ENCODE measurements around the gene KLHDC1.
A peak's percentile ranks its signal among the peaks of the same experiment; 100 is the strongest.
"Not testable (repeated sequence)": the region's sequence is repeated elsewhere in the genome, so short reads cannot be mapped to it uniquely, and the experiment has no call there.

The KLHDC1 gene

DNA sequence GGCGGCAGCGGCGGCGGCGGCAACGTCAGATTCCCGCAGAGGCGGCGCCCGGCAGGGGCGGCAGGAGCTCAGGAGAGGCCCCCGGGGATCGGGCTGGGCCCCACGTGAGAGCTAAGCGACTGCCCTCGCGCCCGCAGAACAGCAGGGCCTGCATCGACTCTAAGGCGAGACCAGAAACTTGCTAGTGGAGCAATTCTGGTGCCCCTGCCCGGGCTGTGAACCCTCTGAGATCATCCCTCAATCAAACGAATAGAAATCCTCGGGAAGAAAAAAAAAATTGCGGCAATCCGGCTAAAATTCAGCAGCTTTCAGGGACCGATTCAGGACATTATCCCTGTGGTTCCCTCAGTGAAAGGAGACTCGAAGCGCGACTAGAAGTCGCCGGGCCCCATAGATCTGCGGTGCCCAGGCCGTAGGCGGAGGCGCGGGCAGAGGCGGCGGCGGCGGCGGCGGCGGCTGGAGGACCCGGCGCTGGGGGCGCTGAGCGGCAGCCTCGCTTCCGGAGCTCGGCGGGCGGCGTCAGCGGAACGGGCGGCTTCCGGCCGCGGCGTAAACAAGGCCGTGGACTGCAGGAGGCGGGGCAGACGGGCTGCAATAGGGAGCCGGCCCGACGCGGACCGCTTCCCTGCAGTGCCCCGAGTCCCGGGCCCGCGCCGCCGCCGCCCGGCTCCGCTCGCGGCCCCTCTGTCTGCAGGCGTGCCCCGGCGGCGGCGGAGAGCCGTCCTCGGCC is 74.8 kb downstream of the KLHDC1 start, which contains the start of gene KLHDC2:
TSS of gene KLHDC2 (plus strand) at position 583 of the 730 bp plus-strand sequence. CDS start 316 bp downstream, outside the sequence.
- peak; percentile 60 for TF ChIP-seq CTCF (IDR thresholded peaks at IDR 0.05; ENCODE audit: insufficient read depth, missing control alignments)
- FAIRE-seq (no peak), DNase-seq (ENCODE audit: insufficient read length, low spot score) (no peak)

DNA sequence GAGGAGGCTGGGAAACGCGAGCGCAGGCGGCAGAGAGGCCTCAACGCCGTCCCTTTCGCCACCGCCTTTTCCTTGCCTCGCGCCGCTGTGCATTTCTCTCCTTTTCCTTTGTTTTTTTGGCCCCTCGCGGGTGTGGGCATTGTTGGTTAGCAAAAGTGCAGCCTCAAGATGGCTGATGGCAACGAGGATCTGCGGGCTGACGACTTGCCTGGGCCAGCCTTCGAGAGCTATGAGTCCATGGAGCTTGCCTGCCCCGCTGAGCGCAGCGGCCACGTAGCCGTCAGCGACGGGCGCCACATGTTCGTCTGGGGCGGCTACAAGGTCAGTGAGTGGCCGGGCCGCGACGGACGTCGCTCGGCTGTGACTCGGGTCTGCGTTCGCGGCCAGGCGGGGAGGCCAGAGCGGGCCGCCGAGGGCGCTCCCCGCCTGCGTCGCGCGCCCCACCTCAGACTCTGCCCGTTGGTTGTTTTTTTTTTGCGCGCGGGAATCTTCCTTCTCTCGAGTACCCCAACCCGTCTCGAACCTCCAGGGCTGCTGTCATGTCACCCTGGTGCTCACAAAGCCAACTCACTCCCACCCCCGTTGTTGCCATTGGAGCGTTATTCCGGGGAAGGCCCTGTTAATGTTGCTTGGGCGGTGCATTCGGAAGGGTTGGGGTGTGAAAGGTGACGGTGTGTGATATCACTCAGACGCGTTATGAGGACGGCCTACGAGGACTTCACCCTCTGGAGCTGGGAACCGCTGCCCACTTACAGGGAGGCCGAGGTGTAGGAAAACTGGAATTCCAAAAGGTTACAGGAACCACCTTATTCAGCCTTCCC is 75.6 kb downstream of the KLHDC1 start:
- DNase-seq (ENCODE audit: insufficient read length, low spot score) (no peak), FAIRE-seq (no peak)
- no peak for TF ChIP-seq CTCF (IDR thresholded peaks at IDR 0.05; ENCODE audit: insufficient read depth, missing control alignments)

DNA sequence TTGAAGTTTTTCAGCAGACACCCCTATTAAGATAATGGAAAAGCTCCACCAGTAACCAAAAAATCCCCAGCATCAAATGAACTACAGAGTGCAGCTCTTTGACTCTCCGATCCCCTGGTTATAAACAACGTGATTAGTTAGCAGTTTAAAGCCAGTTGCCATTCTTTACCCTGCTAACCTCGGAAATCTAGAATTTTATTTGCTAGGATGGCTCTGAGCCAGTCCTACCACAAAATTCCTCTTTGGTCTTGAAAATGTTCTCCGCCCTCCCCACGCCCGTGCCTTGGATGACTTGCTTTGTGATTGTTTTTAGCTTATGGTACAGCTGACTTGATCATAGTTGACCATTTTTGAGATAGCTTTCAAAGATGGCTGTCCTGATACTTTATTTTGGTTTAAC is 76.3 kb downstream of the KLHDC1 start:
- TF ChIP-seq CTCF (IDR thresholded peaks at IDR 0.05; ENCODE audit: insufficient read depth, missing control alignments) = no peak
- FAIRE-seq = no peak
- DNase-seq (ENCODE audit: insufficient read length, low spot score) = no peak

- FAIRE-seq (no peak), DNase-seq (ENCODE audit: insufficient read length, low spot score) (no peak)
These were observed 76.8 kb downstream of the KLHDC1 start for GRCh38 chr14:49769581-49770211.

DNA sequence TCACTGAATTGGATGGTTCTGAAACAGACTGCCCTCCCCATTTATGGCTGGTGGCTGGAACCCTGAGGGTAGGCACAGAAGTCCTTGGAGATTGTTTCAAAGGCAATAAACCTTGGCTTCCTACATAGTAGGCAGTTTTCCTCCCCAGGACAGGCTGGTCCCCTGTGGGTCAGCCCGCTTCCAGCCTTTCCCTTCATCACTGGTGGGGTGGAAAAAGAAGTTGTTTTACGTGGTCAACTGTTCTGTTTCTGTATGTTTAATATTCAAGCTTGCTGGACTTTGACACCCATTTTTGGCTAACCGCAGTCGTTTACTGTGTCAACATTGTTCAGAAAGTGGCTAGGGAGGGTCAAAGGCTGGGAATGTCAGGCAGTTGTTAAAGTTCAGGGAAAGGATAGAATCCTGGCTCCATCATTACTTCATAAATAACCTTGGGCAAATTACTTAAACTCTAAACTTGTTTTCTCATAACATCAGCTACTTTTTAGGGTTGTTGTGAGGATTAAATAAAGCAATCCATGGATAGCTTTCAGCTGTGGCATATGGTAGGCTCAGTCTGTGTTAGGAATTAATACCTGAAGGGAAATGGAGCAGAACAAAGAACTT is 77.4 kb downstream of the KLHDC1 start:
- FAIRE-seq = peak; percentile 86
- no peak for TF ChIP-seq CTCF (IDR thresholded peaks at IDR 0.05; ENCODE audit: insufficient read depth, missing control alignments)

More at GRCh38 chr14:49769581-49770211, 76.8 kb downstream of the KLHDC1 start:
- TF ChIP-seq CTCF (IDR thresholded peaks at IDR 0.05; ENCODE audit: insufficient read depth, missing control alignments) = no peak

DNA sequence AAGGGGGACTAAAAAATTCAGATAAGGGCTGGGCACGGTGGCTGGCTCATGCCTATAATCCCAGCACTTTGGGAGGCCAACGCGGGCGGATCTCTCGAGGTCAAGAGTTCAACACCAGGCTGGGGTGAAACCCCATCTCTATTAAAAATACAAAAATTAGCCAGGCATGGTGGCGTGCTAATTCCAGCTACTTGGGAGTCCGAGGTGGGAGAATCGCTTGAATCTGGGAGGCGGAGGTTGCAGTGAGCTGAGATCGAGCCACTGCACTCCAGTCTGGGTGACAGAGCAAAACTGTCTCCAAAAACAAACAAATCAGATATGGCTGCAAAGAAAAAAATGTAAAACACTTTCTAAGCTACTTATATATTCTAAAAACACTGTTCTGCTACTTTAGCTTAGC is 78.8 kb downstream of the KLHDC1 start:
- not testable (repeated sequence) for DNase-seq (ENCODE audit: insufficient read length, low spot score); FAIRE-seq

More for the DNA sequence above, 77.4 kb downstream of the KLHDC1 start:
- no peak for DNase-seq (ENCODE audit: insufficient read length, low spot score)

DNA sequence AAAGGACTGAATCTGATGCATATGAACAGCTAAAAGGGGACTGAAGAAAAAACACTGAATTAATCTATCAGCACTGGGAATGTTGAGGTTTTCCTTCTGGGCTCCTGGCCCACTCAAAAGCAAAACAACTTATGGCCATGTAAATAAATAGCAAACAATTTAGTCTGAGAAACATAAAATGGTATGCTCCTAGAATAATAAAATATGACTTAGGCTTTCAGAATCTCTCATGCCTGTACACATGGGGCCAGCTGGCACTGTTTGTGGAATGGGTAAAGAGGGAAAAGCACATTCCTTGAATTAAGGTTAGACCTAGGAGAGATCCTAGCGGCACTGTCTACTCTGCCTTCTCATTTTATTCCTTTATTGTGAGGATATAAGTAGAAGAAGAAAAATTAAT is 81.2 kb downstream of the KLHDC1 start:
- DNase-seq (ENCODE audit: insufficient read length, low spot score) (no peak), FAIRE-seq (no peak)
- no peak for TF ChIP-seq CTCF (IDR thresholded peaks at IDR 0.05; ENCODE audit: insufficient read depth, missing control alignments)

Measured in D721Med (cell line).